HCT116 (cell line): ENCODE results near the gene MEN1. TPM values are rescaled to one million over a fixed set of nuclear protein-coding genes. Genes with fewer than 3 reads are reported as not detected.
A peak's percentile ranks its signal among the peaks of the same experiment; 100 is the strongest.

ENCODE experiments used
- ATAC-seq: fragments of 200-7000 bp; cut with Tn5 transposase; 2 replicates; pipeline ENCODE4 v1.9.1; 2020; ENCODE audit warnings: mild to moderate bottlenecking, moderate library complexity
- BruUV-seq: library from RNA; stranded (reverse); fragments of 400-500 nt; replicated peaks from 2 replicates; lab custom pipeline; 2021; lab: Mats Ljungman, UMichigan
- CTCF ChIA-PET: fragments of 300-600 bp; sonication (Branson Sonifier 250); formaldehyde crosslinking; loops from one replicate; lab custom pipeline; 2021; ENCODE audit warnings: antibody characterized with exemption; lab: Charles Lee
- POLR2A ChIA-PET: fragments of 300-600, 350-600 bp; sonication (Branson Sonifier 250); formaldehyde crosslinking; loops from one replicate; lab custom pipeline; 2021; ENCODE audit warnings: antibody characterized with exemption; lab: Charles Lee
- RAD21 ChIA-PET, 2 experiments: fragments of 300-600 bp; sonication (Branson Sonifier 250); formaldehyde crosslinking; loops; one replicate each; lab custom pipeline; 2023; ENCODE audit warnings: low total read pairs in 2 of 2; ENCODE audit not compliant: uncharacterized antibody in 2 of 2, unreplicated experiment in 2 of 2, low non-redundant PET in 1 of 2; lab: Charles Lee
- DNase-seq: peaks from one replicate; pipeline ENCODE4 v3.0.0-alpha.2; 2010; ENCODE audit warnings: low read depth, low spot score
- H2AFZ ChIP-seq: fragments of 200-600 bp; shearing (Covaris generic), sonication (generic); 2 replicates; pipeline ENCODE4 v1.6.1; 2017; ENCODE audit warnings: low read depth, mixed run types, mixed read lengths, antibody characterized with exemption, low read length; ENCODE audit not compliant: poor library complexity, severe bottlenecking
- H3K27ac ChIP-seq: 2 replicates; pipeline ENCODE4 v1.5.1; 2012; ENCODE audit warnings: low read depth, low read length
- H3K27me3 ChIP-seq: fragments of 200-600 bp; sonication (generic); 2 replicates; pipeline ENCODE4 v1.6.1; 2016; ENCODE audit warnings: mixed run types, low read length, mixed read lengths; ENCODE audit not compliant: insufficient read depth
- H3K36me3 ChIP-seq, 2 experiments: fragments of 200-500 bp in 1 of 2; fragments of 200-600 bp in 1 of 2; sonication (Bioruptor generic) in 1 of 2; sonication (generic) in 1 of 2; 2 replicates each; pipeline versions ENCODE4 v1.5.1 to v1.6.1; 2014 to 2016; ENCODE audit warnings: low read length in 2 of 2, inconsistent platforms in 1 of 2, mixed read lengths in 1 of 2, mixed run types in 1 of 2; ENCODE audit not compliant: insufficient read depth in 2 of 2, control insufficient read depth in 1 of 2
- H3K4me1 ChIP-seq, 2 experiments: fragments of 200-600 bp in 1 of 2; sonication (generic) in 1 of 2; 2 replicates each; pipeline versions ENCODE4 v1.5.1 to v1.6.1; 2012 to 2017; ENCODE audit warnings: low read length in 2 of 2, inconsistent platforms in 1 of 2, mild to moderate bottlenecking in 1 of 2, mixed read lengths in 1 of 2, mixed run types in 1 of 2, moderate library complexity in 1 of 2; ENCODE audit not compliant: insufficient read depth in 2 of 2, control insufficient read depth in 1 of 2
- H3K4me2 ChIP-seq: fragments of 200-600 bp; sonication (generic); 2 replicates; pipeline ENCODE4 v1.6.1; 2017; ENCODE audit warnings: mixed run types, low read length, mixed read lengths
- H3K4me3 ChIP-seq, 2 experiments: fragments of 200-600 bp in 1 of 2; sonication (generic) in 1 of 2; replicated peaks in 1 of 2; 2 replicates each; pipeline ENCODE4 v1.5.1; 2011 to 2016; ENCODE audit warnings: low read length in 2 of 2, control low read depth in 1 of 2, low read depth in 1 of 2, mild to moderate bottlenecking in 1 of 2, mixed read lengths in 1 of 2, mixed run types in 1 of 2
- H3K79me2 ChIP-seq: fragments of 200-600 bp; sonication (generic); 2 replicates; pipeline ENCODE4 v1.6.1; 2017; ENCODE audit warnings: mild to moderate bottlenecking, mixed run types, low read length, moderate library complexity, mixed read lengths; ENCODE audit not compliant: insufficient read depth
- H3K9ac ChIP-seq: fragments of 200-600 bp; sonication (generic); 2 replicates; pipeline ENCODE4 v1.6.1; 2016; ENCODE audit warnings: low read length, mixed read lengths
- H3K9me2 ChIP-seq: fragments of 200-600 bp; sonication (generic), shearing (Covaris generic); 2 replicates; pipeline ENCODE4 v1.6.1; 2017; ENCODE audit warnings: mixed run types, mild to moderate bottlenecking, moderate library complexity; ENCODE audit not compliant: insufficient read depth
- H3K9me3 ChIP-seq, 2 experiments: fragments of 200-500 bp in 1 of 2; fragments of 200-600 bp in 1 of 2; sonication (Bioruptor generic) in 1 of 2; sonication (generic) in 1 of 2; 2 replicates each; pipeline ENCODE4 v1.6.1; 2014 to 2017; ENCODE audit warnings: low read length in 2 of 2, mixed read lengths in 2 of 2, inconsistent platforms in 1 of 2, low read depth in 1 of 2, mild to moderate bottlenecking in 1 of 2, mixed run types in 1 of 2, moderate library complexity in 1 of 2; ENCODE audit not compliant: control insufficient read depth in 1 of 2, insufficient read depth in 1 of 2
- H4K20me1 ChIP-seq: fragments of 200-600 bp; sonication (generic), shearing (Covaris generic); 2 replicates; pipeline ENCODE4 v1.6.1; 2017; ENCODE audit warnings: mixed run types, mild to moderate bottlenecking, moderate library complexity; ENCODE audit not compliant: insufficient read depth
- EGR1 ChIP-seq: IDR thresholded peaks from 2 replicates; pipeline ENCODE4 v1.6.1; 2012; ENCODE audit warnings: low read depth
- POLR2AphosphoS5 ChIP-seq: IDR thresholded peaks from 2 replicates; pipeline ENCODE4 v1.6.1; 2011; ENCODE audit warnings: mild to moderate bottlenecking, low read depth, low read length, moderate library complexity
- SP1 ChIP-seq: IDR thresholded peaks from 2 replicates; pipeline ENCODE4 v1.6.1; 2012; ENCODE audit warnings: low read depth
- SRF ChIP-seq: IDR thresholded peaks from 2 replicates; pipeline ENCODE4 v1.6.1; 2012; ENCODE audit warnings: low read depth
- TCF7L2 ChIP-seq: IDR thresholded peaks from 2 replicates; pipeline ENCODE4 v1.7.0; 2011; ENCODE audit warnings: borderline replicate concordance, inconsistent platforms; ENCODE audit not compliant: insufficient read depth, insufficient read length; ENCODE audit errors: extremely low read depth
- YY1 ChIP-seq: IDR thresholded peaks from 2 replicates; pipeline ENCODE4 v1.6.1; 2011; ENCODE audit warnings: low read length, low read depth, moderate library complexity, mild to moderate bottlenecking; ENCODE audit not compliant: insufficient replicate concordance; ENCODE audit errors: extremely low read depth
- ZFX ChIP-seq: fragments of 450-650 bp; IDR thresholded peaks from 2 replicates; pipeline ENCODE4 v1.6.1; 2017
- intact Hi-C: fragments of 100-400 bp; cut with micrococcal nuclease; formaldehyde crosslinking; loops from 2 replicates; pipeline ENCODE4 v1.10.0; 2022
- total RNA-seq: library from RNA; stranded (reverse); gene quantifications from one replicate; pipeline ENCODE4 v1.2.1, GENCODE V29; 2021; ENCODE audit not compliant: unreplicated experiment
- TF ChIP-seq, protein P1 (sequence below), 3 experiments: fragments of 200-600 bp in 1 of 3; sonication (generic) in 1 of 3; IDR thresholded peaks in 2 of 3; conservative IDR thresholded peaks in 1 of 3; 2 replicates each; pipeline ENCODE4 v1.5.1; 2012 to 2017; ENCODE audit warnings: low read depth in 2 of 3, low read length in 2 of 3, antibody characterized with exemption in 1 of 3, borderline replicate concordance in 1 of 3, control low read depth in 1 of 3, mild to moderate bottlenecking in 1 of 3, mixed read lengths in 1 of 3, mixed run types in 1 of 3, moderate library complexity in 1 of 3; ENCODE audit not compliant: insufficient read depth in 1 of 3

Gene MEN1
- total RNA-seq, 1 experiment from 2014 or later, result 62.1 TPM

- TF ChIP-seq TCF7L2 (no peak), YY1 (no peak), SP1 (no peak)
These were observed 47.1 kb upstream of the MEN1 start (continued) for GRCh38 chr11:64857485-64857884.

GRCh38 chr11:64856382-64857227 lies 46.3 kb upstream of the MEN1 start:
- no peaks in the 10 kb centered on the region for H3K9me2 ChIP-seq
- peak overlapping the region; percentile 99 for H3K27ac ChIP-seq
- peaks cover 57 to 81% of the 10 kb centered on the region in 2 experiments for H3K4me1 ChIP-seq
- no peaks in the 10 kb centered on the region for H3K9me3 ChIP-seq
- H3K36me3 ChIP-seq, result peaks cover 3 to 35% of the 10 kb centered on the region in 2 experiments; a peak in 2 of 4 replicates
- ChIA-PET RAD21 (no interaction called here), CTCF (interaction anchor here (1.2 to 3.1 kb wide), 2 partner anchors 9 to 31 kb away, joined by 3 to 17 read pairs; no protein-coding TSS in a partner anchor), POLR2A (interaction anchor here (0.9 to 9.0 kb wide), 7 partner anchors 8 to 406 kb away, joined by 3 to 56 read pairs (median 4); partner anchors contain the start of genes EHD1, POLA2 and SF1)
- peaks cover 51% of the 10 kb centered on the region for H3K79me2 ChIP-seq
- intact Hi-C loops, result no loop called here
- H2AFZ ChIP-seq, result no peak overlapping the region
- H4K20me1 ChIP-seq, result no peaks in the 10 kb centered on the region
- DNase-seq (peak; percentile 80), ATAC-seq (peak; percentile 68)
- H3K4me2 ChIP-seq, result peak overlapping the region; percentile 82
- TF ChIP-seq ZFX, result peak; percentile 48; the same call in 1 of the 2 replicates
- TF ChIP-seq, protein P1, sequence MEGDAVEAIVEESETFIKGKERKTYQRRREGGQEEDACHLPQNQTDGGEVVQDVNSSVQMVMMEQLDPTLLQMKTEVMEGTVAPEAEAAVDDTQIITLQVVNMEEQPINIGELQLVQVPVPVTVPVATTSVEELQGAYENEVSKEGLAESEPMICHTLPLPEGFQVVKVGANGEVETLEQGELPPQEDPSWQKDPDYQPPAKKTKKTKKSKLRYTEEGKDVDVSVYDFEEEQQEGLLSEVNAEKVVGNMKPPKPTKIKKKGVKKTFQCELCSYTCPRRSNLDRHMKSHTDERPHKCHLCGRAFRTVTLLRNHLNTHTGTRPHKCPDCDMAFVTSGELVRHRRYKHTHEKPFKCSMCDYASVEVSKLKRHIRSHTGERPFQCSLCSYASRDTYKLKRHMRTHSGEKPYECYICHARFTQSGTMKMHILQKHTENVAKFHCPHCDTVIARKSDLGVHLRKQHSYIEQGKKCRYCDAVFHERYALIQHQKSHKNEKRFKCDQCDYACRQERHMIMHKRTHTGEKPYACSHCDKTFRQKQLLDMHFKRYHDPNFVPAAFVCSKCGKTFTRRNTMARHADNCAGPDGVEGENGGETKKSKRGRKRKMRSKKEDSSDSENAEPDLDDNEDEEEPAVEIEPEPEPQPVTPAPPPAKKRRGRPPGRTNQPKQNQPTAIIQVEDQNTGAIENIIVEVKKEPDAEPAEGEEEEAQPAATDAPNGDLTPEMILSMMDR (IDR thresholded peaks at IDR 0.05 in 2 of 3, conservative IDR thresholded peaks at IDR 0.05 in 1 of 3; ENCODE audit: borderline replicate concordance in 1 of 3, insufficient read depth in 1 of 3, low read depth in 2 of 3, low read length in 2 of 3), result no peak
- peak; percentile 66 for TF ChIP-seq TCF7L2
- TF ChIP-seq SRF, result no peak
- no peak for TF ChIP-seq EGR1
- peak; percentile 59 for TF ChIP-seq YY1
- peak; percentile 64; the same call in 1 of the 2 replicates for TF ChIP-seq POLR2AphosphoS5
- no TSS peak for BruUV-seq
- peak overlapping the region; percentile 65 for H3K9ac ChIP-seq
- no peaks in the 10 kb centered on the region for H3K27me3 ChIP-seq
- peak overlapping the region; percentile 5 to 31; a peak in 2 of 4 replicates for H3K4me3 ChIP-seq
